Thyroid gland (tissue), 4 donors: ENCODE measurements around the gene SLCO6A1.

ENCODE experiments used
- POLR2A ChIP-seq, 2 donors: fragments of 450-650 bp; IDR thresholded peaks; one replicate each; pipeline ENCODE4 v1.6.1; 2017; ENCODE audit warnings: antibody characterized with exemption in 2 of 2, mild to moderate bottlenecking in 2 of 2, moderate library complexity in 1 of 2
- TF ChIP-seq, protein P1 (sequence below), 6 experiments: fragments of 200-600 bp in 3 of 6; fragments of 450-650 bp in 3 of 6; sonication (generic) in 3 of 6; IDR thresholded peaks; one replicate each; pipeline ENCODE4 v1.5.1; 2016 to 2019; ENCODE audit warnings: antibody characterized with exemption in 6 of 6, mild to moderate bottlenecking in 2 of 6, inconsistent platforms in 1 of 6, moderate library complexity in 1 of 6

DNA sequence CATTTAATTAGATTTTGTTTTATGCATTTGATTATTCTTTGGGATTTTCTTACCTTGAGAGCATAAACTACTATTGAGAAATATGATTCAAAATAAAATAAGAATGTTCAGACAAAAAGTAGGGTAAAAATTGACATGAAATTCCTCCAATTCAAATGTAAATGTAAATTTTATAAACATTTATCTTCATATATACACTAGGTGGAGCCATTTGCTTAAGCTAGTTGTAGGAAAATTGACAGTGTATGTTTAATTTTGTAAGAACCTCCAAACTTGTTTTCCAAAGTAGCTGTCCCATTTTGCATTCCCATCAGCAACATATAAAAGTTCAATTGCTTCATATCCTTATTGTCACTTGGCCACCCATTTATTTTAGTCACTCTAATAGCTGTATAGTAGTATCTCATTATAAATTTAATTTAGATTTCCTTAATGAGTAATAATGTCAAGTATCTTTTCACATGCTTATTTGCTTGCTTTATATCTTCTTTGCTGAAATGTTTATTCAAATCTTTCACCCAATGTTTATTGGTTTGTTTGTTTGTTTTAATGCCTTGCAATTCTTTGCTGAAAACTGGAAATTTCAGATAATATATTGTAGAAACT lies 37.6 kb upstream of the SLCO6A1 start:
- no peak for TF ChIP-seq POLR2A (IDR thresholded peaks at IDR 0.05)
- TF ChIP-seq, protein P1, sequence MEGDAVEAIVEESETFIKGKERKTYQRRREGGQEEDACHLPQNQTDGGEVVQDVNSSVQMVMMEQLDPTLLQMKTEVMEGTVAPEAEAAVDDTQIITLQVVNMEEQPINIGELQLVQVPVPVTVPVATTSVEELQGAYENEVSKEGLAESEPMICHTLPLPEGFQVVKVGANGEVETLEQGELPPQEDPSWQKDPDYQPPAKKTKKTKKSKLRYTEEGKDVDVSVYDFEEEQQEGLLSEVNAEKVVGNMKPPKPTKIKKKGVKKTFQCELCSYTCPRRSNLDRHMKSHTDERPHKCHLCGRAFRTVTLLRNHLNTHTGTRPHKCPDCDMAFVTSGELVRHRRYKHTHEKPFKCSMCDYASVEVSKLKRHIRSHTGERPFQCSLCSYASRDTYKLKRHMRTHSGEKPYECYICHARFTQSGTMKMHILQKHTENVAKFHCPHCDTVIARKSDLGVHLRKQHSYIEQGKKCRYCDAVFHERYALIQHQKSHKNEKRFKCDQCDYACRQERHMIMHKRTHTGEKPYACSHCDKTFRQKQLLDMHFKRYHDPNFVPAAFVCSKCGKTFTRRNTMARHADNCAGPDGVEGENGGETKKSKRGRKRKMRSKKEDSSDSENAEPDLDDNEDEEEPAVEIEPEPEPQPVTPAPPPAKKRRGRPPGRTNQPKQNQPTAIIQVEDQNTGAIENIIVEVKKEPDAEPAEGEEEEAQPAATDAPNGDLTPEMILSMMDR (IDR thresholded peaks at IDR 0.05), result peak in 3 of 6 experiments; percentile 36 to 51 (median 38)
